ENCODE measurements around the gene GCSH. TPM values are rescaled to one million over a fixed set of nuclear protein-coding genes. Genes with fewer than 3 reads are reported as not detected.

Gene GCSH
- total RNA-seq, 1 experiment from 2014 or later = 117 TPM

DNA sequence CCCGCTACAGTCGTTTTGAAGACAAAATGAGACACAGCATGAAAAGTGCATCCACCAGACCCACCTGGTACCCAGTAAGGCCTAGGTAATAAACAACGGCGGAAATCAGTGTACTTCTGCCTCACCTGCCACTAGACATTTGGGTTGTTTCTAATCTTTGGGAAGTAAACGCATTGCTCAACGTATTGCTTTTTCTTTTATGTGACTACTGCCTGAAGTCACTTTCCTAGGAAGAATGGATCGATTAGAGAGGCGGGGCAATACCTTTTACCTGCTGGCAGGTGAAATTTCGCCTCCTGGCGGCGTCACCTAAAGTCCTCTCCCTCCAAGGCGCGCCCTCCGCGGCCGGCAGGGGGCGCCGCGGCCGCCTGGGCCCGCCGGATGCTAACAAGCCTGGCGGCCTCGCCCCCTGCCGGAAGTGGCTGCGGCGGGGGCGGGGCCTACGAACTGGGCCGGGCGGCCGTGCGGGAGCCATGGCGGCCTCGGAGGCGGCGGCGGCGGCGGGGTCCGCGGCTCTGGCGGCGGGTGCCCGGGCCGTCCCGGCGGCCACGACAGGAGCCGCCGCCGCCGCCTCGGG, 60.7 kb downstream of the GCSH start, which contains the start of gene ATMIN:
ATMIN (plus strand) TSS at position 445 of the 577 bp plus-strand sequence; CDS start at position 474, 29 bp downstream.
- Histone ChIP-seq H3K79me2 (ENCODE audit: insufficient read depth, low read length) (peaks cover 42% of the 10 kb centered on the region), H4K20me1 (ENCODE audit: insufficient read depth) (no peaks in the 10 kb centered on the region), H2AFZ (ENCODE audit: low read depth, low read length, poor library complexity, severe bottlenecking) (no peak within 1 kb of the TSS), H3K27me3 (ENCODE audit: insufficient read depth, low read length) (no peaks in the 10 kb centered on the region), H3K27ac (ENCODE audit: low read depth, low read length) (peak within 1 kb of the TSS; percentile 79), H3K36me3 (ENCODE audit: control insufficient read depth in 1 of 2, insufficient read depth in 2 of 2, low read length in 2 of 2) (peaks cover 3 to 6% of the 10 kb centered on the region in 2 experiments; a peak in 2 of 4 replicates), H3K4me3 (replicated peaks in 1 of 2; ENCODE audit: low read depth in 1 of 2, low read length in 2 of 2) (peak within 1 kb of the TSS; percentile 66 to 73), H3K9me2 (ENCODE audit: insufficient read depth) (no peaks in the 10 kb centered on the region), H3K4me2 (ENCODE audit: low read length) (peak within 1 kb of the TSS; percentile 86), H3K9me3 (ENCODE audit: control insufficient read depth in 1 of 2, insufficient read depth in 1 of 2, low read depth in 1 of 2, low read length in 2 of 2) (no peaks in the 10 kb centered on the region), H3K4me1 (ENCODE audit: control insufficient read depth in 1 of 2, insufficient read depth in 2 of 2, low read length in 2 of 2) (peaks cover 10 to 14% of the 10 kb centered on the region in 2 experiments; a peak in 3 of 4 replicates), H3K9ac (ENCODE audit: low read length) (peak within 1 kb of the TSS; percentile 63)
- ChIA-PET RAD21 (ENCODE audit: low non-redundant PET in 1 of 2, low total read pairs in 2 of 2, uncharacterized antibody in 2 of 2, unreplicated experiment in 2 of 2) (interaction anchor here in 1 of 2 experiments (0.6 to 1.8 kb wide), 2 partner anchors 109 to 707 kb away, joined by 3 read pairs; no protein-coding TSS in a partner anchor), POLR2A (no interaction called here), CTCF (interaction anchor here (0.6 to 2.9 kb wide), 31 partner anchors 9 to 703 kb away, joined by 3 to 29 read pairs (median 4); partner anchors contain the start of genes C16orf46, CENPN and CMC2)
- DNase-seq (ENCODE audit: low read depth, low spot score) (peak; percentile 92), ATAC-seq (peak; percentile 95)
- TF ChIP-seq ZNF274 (IDR thresholded peaks at IDR 0.05; ENCODE audit: low read depth, low read length) (no peak), SIN3A (IDR thresholded peaks at IDR 0.05; ENCODE audit: low read depth) (0 out of 2 replicates have a peak, but pooled peaks have one; percentile 21), YY1 (IDR thresholded peaks at IDR 0.05; ENCODE audit: extremely low read depth, insufficient replicate concordance, low read depth, low read length) (peak; percentile 91), CBX3 (IDR thresholded peaks at IDR 0.05; ENCODE audit: low read depth) (peak; percentile 69), SRF (IDR thresholded peaks at IDR 0.05; ENCODE audit: low read depth) (peak; percentile 58), EZH2phosphoT487 (IDR thresholded peaks at IDR 0.05; ENCODE audit: borderline replicate concordance) (no peak), POLR2AphosphoS5 (IDR thresholded peaks at IDR 0.05; ENCODE audit: low read depth, low read length) (peak; percentile 77), ZFX (IDR thresholded peaks at IDR 0.05) (no peak), EZH2 (IDR thresholded peaks at IDR 0.05) (no peak), CEBPB (IDR thresholded peaks at IDR 0.05; ENCODE audit: low read depth) (0 out of 2 replicates have a peak, but pooled peaks have one; percentile 38), POLR2A (IDR thresholded peaks at IDR 0.05; ENCODE audit: borderline replicate concordance, extremely low read depth, insufficient read depth, insufficient read length) (peak; percentile 54), RAD21 (IDR thresholded peaks at IDR 0.05; ENCODE audit: low read depth) (peak; percentile 91), TCF7L2 (IDR thresholded peaks at IDR 0.05; ENCODE audit: borderline replicate concordance, extremely low read depth, insufficient read depth, insufficient read length) (no peak), EGR1 (IDR thresholded peaks at IDR 0.05; ENCODE audit: low read depth) (no peak)
- TF ChIP-seq, protein P1, sequence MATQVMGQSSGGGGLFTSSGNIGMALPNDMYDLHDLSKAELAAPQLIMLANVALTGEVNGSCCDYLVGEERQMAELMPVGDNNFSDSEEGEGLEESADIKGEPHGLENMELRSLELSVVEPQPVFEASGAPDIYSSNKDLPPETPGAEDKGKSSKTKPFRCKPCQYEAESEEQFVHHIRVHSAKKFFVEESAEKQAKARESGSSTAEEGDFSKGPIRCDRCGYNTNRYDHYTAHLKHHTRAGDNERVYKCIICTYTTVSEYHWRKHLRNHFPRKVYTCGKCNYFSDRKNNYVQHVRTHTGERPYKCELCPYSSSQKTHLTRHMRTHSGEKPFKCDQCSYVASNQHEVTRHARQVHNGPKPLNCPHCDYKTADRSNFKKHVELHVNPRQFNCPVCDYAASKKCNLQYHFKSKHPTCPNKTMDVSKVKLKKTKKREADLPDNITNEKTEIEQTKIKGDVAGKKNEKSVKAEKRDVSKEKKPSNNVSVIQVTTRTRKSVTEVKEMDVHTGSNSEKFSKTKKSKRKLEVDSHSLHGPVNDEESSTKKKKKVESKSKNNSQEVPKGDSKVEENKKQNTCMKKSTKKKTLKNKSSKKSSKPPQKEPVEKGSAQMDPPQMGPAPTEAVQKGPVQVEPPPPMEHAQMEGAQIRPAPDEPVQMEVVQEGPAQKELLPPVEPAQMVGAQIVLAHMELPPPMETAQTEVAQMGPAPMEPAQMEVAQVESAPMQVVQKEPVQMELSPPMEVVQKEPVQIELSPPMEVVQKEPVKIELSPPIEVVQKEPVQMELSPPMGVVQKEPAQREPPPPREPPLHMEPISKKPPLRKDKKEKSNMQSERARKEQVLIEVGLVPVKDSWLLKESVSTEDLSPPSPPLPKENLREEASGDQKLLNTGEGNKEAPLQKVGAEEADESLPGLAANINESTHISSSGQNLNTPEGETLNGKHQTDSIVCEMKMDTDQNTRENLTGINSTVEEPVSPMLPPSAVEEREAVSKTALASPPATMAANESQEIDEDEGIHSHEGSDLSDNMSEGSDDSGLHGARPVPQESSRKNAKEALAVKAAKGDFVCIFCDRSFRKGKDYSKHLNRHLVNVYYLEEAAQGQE (IDR thresholded peaks at IDR 0.05; ENCODE audit: low read depth) = no peak
- TF ChIP-seq, protein P2, sequence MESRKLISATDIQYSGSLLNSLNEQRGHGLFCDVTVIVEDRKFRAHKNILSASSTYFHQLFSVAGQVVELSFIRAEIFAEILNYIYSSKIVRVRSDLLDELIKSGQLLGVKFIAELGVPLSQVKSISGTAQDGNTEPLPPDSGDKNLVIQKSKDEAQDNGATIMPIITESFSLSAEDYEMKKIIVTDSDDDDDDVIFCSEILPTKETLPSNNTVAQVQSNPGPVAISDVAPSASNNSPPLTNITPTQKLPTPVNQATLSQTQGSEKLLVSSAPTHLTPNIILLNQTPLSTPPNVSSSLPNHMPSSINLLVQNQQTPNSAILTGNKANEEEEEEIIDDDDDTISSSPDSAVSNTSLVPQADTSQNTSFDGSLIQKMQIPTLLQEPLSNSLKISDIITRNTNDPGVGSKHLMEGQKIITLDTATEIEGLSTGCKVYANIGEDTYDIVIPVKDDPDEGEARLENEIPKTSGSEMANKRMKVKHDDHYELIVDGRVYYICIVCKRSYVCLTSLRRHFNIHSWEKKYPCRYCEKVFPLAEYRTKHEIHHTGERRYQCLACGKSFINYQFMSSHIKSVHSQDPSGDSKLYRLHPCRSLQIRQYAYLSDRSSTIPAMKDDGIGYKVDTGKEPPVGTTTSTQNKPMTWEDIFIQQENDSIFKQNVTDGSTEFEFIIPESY (IDR thresholded peaks at IDR 0.05; ENCODE audit: extremely low read depth, insufficient replicate concordance, low read length) = peak; percentile 47
- TF ChIP-seq, protein P3, sequence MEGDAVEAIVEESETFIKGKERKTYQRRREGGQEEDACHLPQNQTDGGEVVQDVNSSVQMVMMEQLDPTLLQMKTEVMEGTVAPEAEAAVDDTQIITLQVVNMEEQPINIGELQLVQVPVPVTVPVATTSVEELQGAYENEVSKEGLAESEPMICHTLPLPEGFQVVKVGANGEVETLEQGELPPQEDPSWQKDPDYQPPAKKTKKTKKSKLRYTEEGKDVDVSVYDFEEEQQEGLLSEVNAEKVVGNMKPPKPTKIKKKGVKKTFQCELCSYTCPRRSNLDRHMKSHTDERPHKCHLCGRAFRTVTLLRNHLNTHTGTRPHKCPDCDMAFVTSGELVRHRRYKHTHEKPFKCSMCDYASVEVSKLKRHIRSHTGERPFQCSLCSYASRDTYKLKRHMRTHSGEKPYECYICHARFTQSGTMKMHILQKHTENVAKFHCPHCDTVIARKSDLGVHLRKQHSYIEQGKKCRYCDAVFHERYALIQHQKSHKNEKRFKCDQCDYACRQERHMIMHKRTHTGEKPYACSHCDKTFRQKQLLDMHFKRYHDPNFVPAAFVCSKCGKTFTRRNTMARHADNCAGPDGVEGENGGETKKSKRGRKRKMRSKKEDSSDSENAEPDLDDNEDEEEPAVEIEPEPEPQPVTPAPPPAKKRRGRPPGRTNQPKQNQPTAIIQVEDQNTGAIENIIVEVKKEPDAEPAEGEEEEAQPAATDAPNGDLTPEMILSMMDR (IDR thresholded peaks at IDR 0.05 in 2 of 3, conservative IDR thresholded peaks at IDR 0.05 in 1 of 3; ENCODE audit: borderline replicate concordance in 1 of 3, insufficient read depth in 1 of 3, low read depth in 2 of 3, low read length in 2 of 3) = peak; percentile 99 to 100 (median 100)
- intact Hi-C loops (cut with micrococcal nuclease) = loop anchor here (1.0 to 10.0 kb wide), 6 partner anchors 28 to 699 kb away; partner anchors contain the start of genes C16orf46 and CENPN
- no TSS peak for BruUV-seq (replicated peaks)

Measured in HCT116 (cell line).